Stomach (tissue), 9 donors: ENCODE measurements around the gene MEX3A. TPM values are rescaled to one million over a fixed set of nuclear protein-coding genes. Genes with fewer than 3 reads are reported as not detected.
"Not testable (repeated sequence)": the region's sequence is repeated elsewhere in the genome, so short reads cannot be mapped to it uniquely, and the experiment has no call there.

ENCODE experiments used
- DNase-seq, 2 donors: peaks; one replicate each; pipeline versions ENCODE4 v3.0.0 to v3.0.0-alpha.2; 2013 to 2019
- H3K27ac ChIP-seq, 5 donors: fragments of 200-600 bp in 4 of 5; sonication (generic) in 4 of 5; one replicate each; pipeline ENCODE4 v1.5.1; 2013 to 2019; ENCODE audit warnings: mild to moderate bottlenecking in 1 of 5, moderate library complexity in 1 of 5
- H3K27me3 ChIP-seq, 3 donors: fragments of 200-600 bp; sonication (generic); one replicate each; pipeline ENCODE4 v1.5.1; 2017 to 2019; ENCODE audit warnings: mixed run types in 1 of 3
- H3K36me3 ChIP-seq, 4 donors: fragments of 200-600 bp; sonication (generic); 1 replicate in 3 of 4; 2 replicates in 1 of 4; pipeline ENCODE4 v1.5.1; 2016 to 2019
- H3K4me1 ChIP-seq, 4 donors: fragments of 200-600 bp; sonication (generic); one replicate each; pipeline ENCODE4 v1.5.1; 2016 to 2019
- H3K4me3 ChIP-seq, 4 donors: fragments of 200-600 bp; sonication (generic) in 3 of 4; one replicate each; pipeline ENCODE4 v1.5.1; 2016 to 2019; ENCODE audit warnings: mild to moderate bottlenecking in 1 of 4
- H3K9me3 ChIP-seq, 4 donors: fragments of 200-600 bp; sonication (generic); one replicate each; pipeline ENCODE4 v1.5.1; 2016 to 2019
- CTCF ChIP-seq, 7 experiments: fragments of 450-650 bp in 4 of 7; fragments of 200-600 bp in 3 of 7; sonication (generic) in 3 of 7; IDR thresholded peaks; one replicate each; pipeline ENCODE4 v1.5.1; 2016 to 2019; ENCODE audit warnings: antibody characterized with exemption in 7 of 7, control low read depth in 2 of 7, mild to moderate bottlenecking in 1 of 7
- EP300 ChIP-seq: sonication (generic); formaldehyde crosslinking; IDR thresholded peaks from one replicate; pipeline ENCODE4 v1.6.1; 2017; ENCODE audit warnings: antibody characterized with exemption
- POLR2A ChIP-seq, 4 donors: fragments of 450-650 bp; IDR thresholded peaks; one replicate each; pipeline ENCODE4 v1.6.1; 2016; ENCODE audit warnings: antibody characterized with exemption in 4 of 4, control low read depth in 2 of 4, mild to moderate bottlenecking in 1 of 4, moderate library complexity in 1 of 4
- POLR2AphosphoS5 ChIP-seq, 3 donors: sonication (generic); formaldehyde crosslinking; IDR thresholded peaks; one replicate each; pipeline ENCODE4 v1.6.1; 2016; ENCODE audit warnings: antibody characterized with exemption in 3 of 3
- WGBS, 5 donors: extraction: QIAGEN DNeasy Blood & Tissue Kit in 3 of 5; methylation state at CpG; one replicate each; pipeline versions ENCODE4 v1.1.5 to v1.1.7; 2013 to 2018; 5-methylcytosine and 5-hydroxymethylcytosine counted together
- intact Hi-C: fragments of 100-400 bp; cut with DNase I; formaldehyde crosslinking; loops from one replicate; pipeline ENCODE4 v1.15.1; 2023; ENCODE audit warnings: low total_unique reads
- polyA plus RNA-seq, 3 donors: library from polyadenylated mRNA; stranded (reverse); fragments of 200-250 nt; gene quantifications; one replicate each; pipeline ENCODE4 v1.2.3, GENCODE V29; 2013
- total RNA-seq, 5 donors: library from RNA; depleted of rRNA; stranded (reverse); fragments of >200 nt; gene quantifications; one replicate each; pipeline versions ENCODE4 v1.1.0 to v1.2.3, GENCODE V29; 2014 to 2016
- donor health status: healthy with polysubstance abuse.
- donor health status: Bipolar disorder and iron deficiency.
- donor health status: healthy.

The MEX3A gene
- total and polyA plus RNA-seq, 8 donors: 0.25 to 11.0 (median 1.5) TPM; not detected in 3

- Histone ChIP-seq H3K4me1 (peaks cover 88 to 98% (median 89%) of the 10 kb centered on the region in 4 donors), H3K27ac (peak overlapping the region; percentile 82 to 99 (median 93)), H3K4me3 (peak overlapping the region; percentile 5 to 72 (median 15)), H3K27me3 (no peaks in the 10 kb centered on the region), H3K9me3 (no peaks in the 10 kb centered on the region), H3K36me3 (peaks cover 15 to 16% (median 15%) of the 10 kb centered on the region in 4 donors)
- 16 to 32% (median 29%) methylated on average over 12 to 15 of the region's 15 CpGs for WGBS, 5 donors
- intact Hi-C loops: no loop called here
- DNase-seq: peak; percentile 47 to 81
- TF ChIP-seq POLR2AphosphoS5 (IDR thresholded peaks at IDR 0.05): peak in 1 of 3 donors; percentile 30
- TF ChIP-seq POLR2A (IDR thresholded peaks at IDR 0.05): no peak
Observed at GRCh38 chr1:156126630-156127534, 44.6 kb upstream of the MEX3A start.

DNA sequence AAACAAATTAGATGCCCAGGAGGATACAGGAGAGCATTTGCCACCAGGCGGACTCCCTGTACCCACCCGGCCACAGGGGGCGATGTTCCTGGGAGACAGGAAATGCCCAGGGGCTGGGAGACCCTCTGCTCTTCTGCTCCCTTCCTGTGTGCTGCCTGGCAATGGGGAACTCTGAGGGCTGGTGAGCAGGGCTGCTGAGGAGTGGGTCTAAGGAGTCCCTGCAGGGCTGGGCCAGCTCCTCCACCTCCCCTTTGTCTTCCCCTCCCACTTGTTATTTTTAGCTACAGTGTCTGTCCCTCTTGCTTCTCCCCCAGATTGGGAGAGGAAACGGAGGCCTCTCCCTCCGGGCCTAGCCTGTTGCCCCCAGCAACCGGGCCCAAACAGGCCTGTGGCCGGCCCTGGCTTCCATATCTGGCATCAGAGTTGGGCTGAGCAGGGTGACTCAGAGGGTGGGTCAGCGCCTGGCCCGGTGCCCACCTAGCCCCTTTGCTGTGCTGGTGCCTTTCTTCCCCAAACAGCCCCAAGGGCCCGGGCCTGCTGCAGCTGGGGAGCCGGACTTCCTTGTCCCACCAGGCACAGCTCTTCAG is 43.9 kb upstream of the MEX3A start:
- Histone ChIP-seq H3K9me3 (no peaks in the 10 kb centered on the region), H3K36me3 (peaks cover 7 to 8% (median 8%) of the 10 kb centered on the region in 4 donors), H3K27me3 (no peaks in the 10 kb centered on the region), H3K4me1 (peaks cover 96 to 100% (median 96%) of the 10 kb centered on the region in 4 donors), H3K27ac (peak overlapping the region; percentile 82 to 99 (median 93)), H3K4me3 (peak overlapping the region; percentile 5 to 72 (median 15))
- TF ChIP-seq CTCF (IDR thresholded peaks at IDR 0.05): peak in 1 of 7 experiments; percentile 29
- TF ChIP-seq POLR2A (IDR thresholded peaks at IDR 0.05): no peak
- no peak for TF ChIP-seq EP300
- peak in 2 of 3 donors; percentile 22 to 77 for TF ChIP-seq POLR2AphosphoS5 (IDR thresholded peaks at IDR 0.05)
- peak; percentile 79 to 97 for DNase-seq
- intact Hi-C loops: no loop called here
- 14 to 22% (median 21%) methylated on average over 11 of the region's 11 CpGs for WGBS, 5 donors

- WGBS, 5 donors: 75 to 88% (median 83%) methylated on average over 10 of the region's 10 CpGs
- H3K36me3 ChIP-seq, DNase-seq, intact Hi-C loops, H3K27me3 ChIP-seq, H3K9me3 ChIP-seq: not testable (repeated sequence)
- Histone ChIP-seq H3K4me1 (peaks cover 98 to 100% (median 100%) of the 10 kb centered on the region in 4 donors), H3K4me3 (peak overlapping the region in 2 of 4 donors; percentile 23 to 72), H3K27ac (peak overlapping the region; percentile 86 to 99 (median 93))
Observed at GRCh38 chr1:156125544-156125943, 43.3 kb upstream of the MEX3A start.

DNA sequence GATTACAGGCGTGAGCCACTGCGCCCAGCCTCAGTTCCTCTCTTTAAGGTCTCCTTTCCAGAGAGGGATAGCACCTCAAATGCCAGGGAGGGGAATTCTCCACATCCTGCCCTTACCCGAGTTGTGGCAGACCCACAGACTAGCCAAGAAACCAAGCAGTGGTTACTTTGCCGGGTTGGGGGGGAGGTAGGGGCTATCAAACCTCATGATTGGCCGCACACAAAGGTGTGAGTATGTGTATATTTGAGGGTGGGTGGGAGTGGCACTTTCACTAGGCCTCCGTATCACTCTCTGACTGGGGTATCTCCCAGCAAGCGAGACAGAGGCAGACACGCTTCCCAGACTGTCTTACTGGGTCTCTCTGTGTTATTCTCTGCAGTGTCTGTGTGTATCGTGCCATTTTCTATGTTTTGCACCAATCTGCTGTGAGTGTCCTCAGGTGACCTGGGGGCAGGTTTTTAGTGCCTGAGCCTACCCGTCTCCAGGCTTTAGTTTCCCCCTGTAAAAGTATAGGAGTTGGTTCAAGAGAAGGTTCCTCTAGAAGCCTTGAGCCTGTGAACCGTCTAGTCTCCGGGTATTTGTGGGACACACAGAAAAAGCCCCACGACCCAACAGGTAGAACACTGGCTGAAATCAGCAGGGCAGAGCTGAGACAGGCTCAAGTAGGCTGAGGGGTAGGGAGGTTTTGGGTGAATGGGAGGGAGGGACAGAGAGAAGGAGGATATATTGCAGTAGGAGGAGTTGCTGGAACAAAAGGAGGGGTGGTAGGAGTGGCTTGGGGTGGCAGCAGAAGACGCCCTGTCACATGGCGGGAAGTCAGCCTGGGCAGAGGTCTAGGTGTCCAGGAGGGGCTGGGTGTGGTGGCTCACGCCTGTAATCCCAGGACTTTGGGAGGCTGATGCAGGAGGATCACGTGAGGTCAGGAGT is 42.6 kb upstream of the MEX3A start:
- DNase-seq: peak in 1 of 2 donors; percentile 82
- Histone ChIP-seq H3K36me3 (peaks cover 0 to 12% (median 0%) of the 10 kb centered on the region in 4 donors), H3K9me3 (no peaks in the 10 kb centered on the region), H3K27ac (peak overlapping the region; percentile 86 to 99 (median 93)), H3K4me3 (peak overlapping the region; percentile 15 to 89 (median 56)), H3K4me1 (peaks cover 98 to 100% (median 100%) of the 10 kb centered on the region in 4 donors), H3K27me3 (no peaks in the 10 kb centered on the region)
- intact Hi-C loops: no loop called here
- peak in 1 of 3 donors; percentile 41 for TF ChIP-seq POLR2AphosphoS5 (IDR thresholded peaks at IDR 0.05)
- no peak for TF ChIP-seq CTCF (IDR thresholded peaks at IDR 0.05)
- TF ChIP-seq EP300: no peak
- no peak for TF ChIP-seq POLR2A (IDR thresholded peaks at IDR 0.05)
- 45 to 52% (median 48%) methylated on average over 17 of the region's 17 CpGs for WGBS, 5 donors
